Body of pancreas (tissue), 4 donors: ENCODE data around the gene ANKDD1A.

ENCODE experiments used
- CTCF ChIP-seq, 7 experiments: fragments of 450-650 bp in 4 of 7; fragments of 200-600 bp in 3 of 7; sonication (generic) in 3 of 7; IDR thresholded peaks; one replicate each; pipeline ENCODE4 v1.5.1; 2016 to 2019; ENCODE audit warnings: antibody characterized with exemption in 7 of 7
- POLR2A ChIP-seq, 3 donors: fragments of 450-650 bp; IDR thresholded peaks; one replicate each; pipeline ENCODE4 v1.6.1; 2016; ENCODE audit warnings: antibody characterized with exemption in 3 of 3, mild to moderate bottlenecking in 2 of 3

GRCh38 chr15:65004993-65005392 lies 93.3 kb downstream of the ANKDD1A start:
- no peak for TF ChIP-seq CTCF (IDR thresholded peaks at IDR 0.05)
- TF ChIP-seq POLR2A (IDR thresholded peaks at IDR 0.05), result no peak
